Liver (tissue), 9 donors: Measurements from ENCODE around the gene CFAP54. TPM values are rescaled to one million over a fixed set of nuclear protein-coding genes. Genes with fewer than 3 reads are reported as not detected.

Experiments used
- DNase-seq: peaks from one replicate; pipeline ENCODE4 v3.0.0-alpha.2; 2017; ENCODE audit warnings: low spot score
- H3K27ac ChIP-seq, 2 donors: one replicate each; pipeline ENCODE4 v1.7.0; 2013; ENCODE audit warnings: inconsistent platforms in 2 of 2, low read length in 2 of 2, control low read depth in 1 of 2, low read depth in 1 of 2, mild to moderate bottlenecking in 1 of 2
- H3K27me3 ChIP-seq, 4 donors: one replicate each; pipeline versions ENCODE4 v1.6.1 to v1.7.0; 2013; ENCODE audit warnings: low read length in 3 of 4, inconsistent platforms in 1 of 4, mild to moderate bottlenecking in 1 of 4, moderate library complexity in 1 of 4; ENCODE audit not compliant: control insufficient read depth in 4 of 4, insufficient read depth in 4 of 4
- H3K36me3 ChIP-seq, 4 donors: one replicate each; pipeline versions ENCODE4 v1.6.1 to v1.7.0; 2013; ENCODE audit warnings: low read length in 3 of 4, mild to moderate bottlenecking in 3 of 4, low read depth in 1 of 4, moderate library complexity in 1 of 4; ENCODE audit not compliant: control insufficient read depth in 4 of 4, insufficient read depth in 3 of 4
- H3K4me1 ChIP-seq, 4 donors: one replicate each; pipeline versions ENCODE4 v1.6.1 to v1.7.0; 2013; ENCODE audit warnings: low read length in 3 of 4, mild to moderate bottlenecking in 3 of 4, moderate library complexity in 1 of 4; ENCODE audit not compliant: control insufficient read depth in 4 of 4, insufficient read depth in 4 of 4
- H3K4me3 ChIP-seq, 3 donors: one replicate each; pipeline versions ENCODE4 v1.6.1 to v1.7.0; 2013; ENCODE audit warnings: low read length in 3 of 3, control low read depth in 1 of 3, low read depth in 1 of 3, mild to moderate bottlenecking in 1 of 3
- H3K9ac ChIP-seq, 2 donors: one replicate each; pipeline ENCODE4 v1.7.0; 2013; ENCODE audit warnings: low read length in 2 of 2, mild to moderate bottlenecking in 2 of 2, moderate library complexity in 2 of 2, control low read depth in 1 of 2, low read depth in 1 of 2
- H3K9me3 ChIP-seq, 4 donors: one replicate each; pipeline versions ENCODE4 v1.6.1 to v1.7.0; 2013; ENCODE audit warnings: low read length in 3 of 4; ENCODE audit not compliant: control insufficient read depth in 4 of 4
- ATF3 ChIP-seq: IDR thresholded peaks from 2 replicates; pipeline ENCODE4 v1.6.1; 2016; ENCODE audit warnings: antibody characterized with exemption
- EGR1 ChIP-seq, 2 donors: IDR thresholded peaks; 2 replicates each; pipeline ENCODE4 v1.6.1; 2016 to 2018; ENCODE audit warnings: antibody characterized with exemption in 2 of 2, low read depth in 2 of 2
- FOXA1 ChIP-seq: IDR thresholded peaks from 2 replicates; pipeline ENCODE4 v1.6.1; 2016; ENCODE audit warnings: antibody characterized with exemption
- FOXA2 ChIP-seq: IDR thresholded peaks from 2 replicates; pipeline ENCODE4 v1.6.1; 2016; ENCODE audit warnings: antibody characterized with exemption
- GABPA ChIP-seq, 2 donors: IDR thresholded peaks in 1 of 2; conservative IDR thresholded peaks in 1 of 2; 2 replicates each; pipeline ENCODE4 v1.6.1; 2016; ENCODE audit warnings: antibody characterized with exemption in 2 of 2, mild to moderate bottlenecking in 1 of 2, moderate library complexity in 1 of 2
- HNF4A ChIP-seq, 2 donors: conservative IDR thresholded peaks; 2 replicates each; pipeline ENCODE4 v1.6.1; 2016; ENCODE audit warnings: antibody characterized with exemption in 2 of 2, mild to moderate bottlenecking in 2 of 2
- HNF4G ChIP-seq: IDR thresholded peaks from 2 replicates; pipeline ENCODE4 v1.6.1; 2016; ENCODE audit warnings: antibody characterized with exemption
- JUND ChIP-seq, 2 donors: IDR thresholded peaks; 2 replicates each; pipeline ENCODE4 v1.6.1; 2016; ENCODE audit warnings: antibody characterized with exemption in 2 of 2
- NR2F2 ChIP-seq: IDR thresholded peaks from 2 replicates; pipeline ENCODE4 v1.6.1; 2016; ENCODE audit warnings: antibody characterized with exemption
- RAD21 ChIP-seq, 2 donors: IDR thresholded peaks; 2 replicates each; pipeline ENCODE4 v1.6.1; 2016; ENCODE audit warnings: antibody characterized with exemption in 2 of 2, mild to moderate bottlenecking in 2 of 2
- REST ChIP-seq: IDR thresholded peaks from 2 replicates; pipeline ENCODE4 v1.6.1; 2016; ENCODE audit warnings: antibody characterized with exemption, mild to moderate bottlenecking
- RXRA ChIP-seq, 2 donors: IDR thresholded peaks; 2 replicates each; pipeline ENCODE4 v1.6.1; 2017 to 2018; ENCODE audit warnings: antibody characterized with exemption in 2 of 2, mild to moderate bottlenecking in 1 of 2
- SP1 ChIP-seq: IDR thresholded peaks from 2 replicates; pipeline ENCODE4 v1.6.1; 2018; ENCODE audit warnings: antibody characterized with exemption, mild to moderate bottlenecking
- TAF1 ChIP-seq: conservative IDR thresholded peaks from 2 replicates; pipeline ENCODE4 v1.6.1; 2016; ENCODE audit warnings: antibody characterized with exemption, mild to moderate bottlenecking
- ZBTB33 ChIP-seq: IDR thresholded peaks from 2 replicates; pipeline ENCODE4 v1.6.1; 2016; ENCODE audit warnings: antibody characterized with exemption
- WGBS: extraction: QIAGEN DNeasy Blood & Tissue Kit; methylation state at CpG from one replicate; pipeline ENCODE4 v1.1.7; 2013; 5-methylcytosine and 5-hydroxymethylcytosine counted together
- polyA plus RNA-seq, 2 donors: library from polyadenylated mRNA; stranded (reverse) in 1 of 2; unstranded in 1 of 2; fragments of 200-250 nt in 1 of 2; fragments of >200 nt in 1 of 2; fragmentation: Nextera tagmentation in 1 of 2; extraction: Ambion mirVana in 1 of 2; gene quantifications; one replicate each; pipeline versions ENCODE4 v1.2.1 to v1.2.3, GENCODE V29; 2013 to 2015
- total RNA-seq, 2 donors: library from RNA; depleted of rRNA; stranded (reverse); fragments of >200 nt; gene quantifications; one replicate each; pipeline ENCODE4 v1.2.3, GENCODE V29; 2014
- TF ChIP-seq, protein P1 (sequence below): fragments of 150-350 bp; IDR thresholded peaks from 2 replicates; pipeline ENCODE4 v1.5.1; 2017; ENCODE audit warnings: improper control_type of control experiment, low read depth, low read length; ENCODE audit not compliant: missing input control
- TF ChIP-seq, protein P2 (sequence below): IDR thresholded peaks from 2 replicates; pipeline ENCODE4 v1.6.1; 2016; ENCODE audit warnings: antibody characterized with exemption
- donor health status: healthy.
- donor health status: healthy.
- donor health status: healthy.
- donor health status: healthy.
- donor health status: healthy.

The CFAP54 gene
- total and polyA plus RNA-seq, 4 donors = 0.01 to 0.19 (median 0.15) TPM

GRCh38 chr12:96829354-96829753 is 340.0 kb downstream of the CFAP54 start:
- no peaks in the 10 kb centered on the region for H3K4me1 ChIP-seq
- no peak for DNase-seq
- no peak overlapping the region for H3K4me3 ChIP-seq
- no peak overlapping the region for H3K9ac ChIP-seq
- TF ChIP-seq EGR1 (IDR thresholded peaks at IDR 0.05; ENCODE audit: low read depth in 2 of 2) = no peak
- TF ChIP-seq NR2F2 = no peak
- TF ChIP-seq REST = no peak
- no peak for TF ChIP-seq GABPA (IDR thresholded peaks at IDR 0.05 in 1 of 2, conservative IDR thresholded peaks at IDR 0.05 in 1 of 2)
- no peak for TF ChIP-seq ATF3
- TF ChIP-seq RAD21 (IDR thresholded peaks at IDR 0.05) = no peak
- TF ChIP-seq HNF4A (conservative IDR thresholded peaks at IDR 0.05) = no peak
- no peak for TF ChIP-seq RXRA (IDR thresholded peaks at IDR 0.05)
- TF ChIP-seq, protein P1, sequence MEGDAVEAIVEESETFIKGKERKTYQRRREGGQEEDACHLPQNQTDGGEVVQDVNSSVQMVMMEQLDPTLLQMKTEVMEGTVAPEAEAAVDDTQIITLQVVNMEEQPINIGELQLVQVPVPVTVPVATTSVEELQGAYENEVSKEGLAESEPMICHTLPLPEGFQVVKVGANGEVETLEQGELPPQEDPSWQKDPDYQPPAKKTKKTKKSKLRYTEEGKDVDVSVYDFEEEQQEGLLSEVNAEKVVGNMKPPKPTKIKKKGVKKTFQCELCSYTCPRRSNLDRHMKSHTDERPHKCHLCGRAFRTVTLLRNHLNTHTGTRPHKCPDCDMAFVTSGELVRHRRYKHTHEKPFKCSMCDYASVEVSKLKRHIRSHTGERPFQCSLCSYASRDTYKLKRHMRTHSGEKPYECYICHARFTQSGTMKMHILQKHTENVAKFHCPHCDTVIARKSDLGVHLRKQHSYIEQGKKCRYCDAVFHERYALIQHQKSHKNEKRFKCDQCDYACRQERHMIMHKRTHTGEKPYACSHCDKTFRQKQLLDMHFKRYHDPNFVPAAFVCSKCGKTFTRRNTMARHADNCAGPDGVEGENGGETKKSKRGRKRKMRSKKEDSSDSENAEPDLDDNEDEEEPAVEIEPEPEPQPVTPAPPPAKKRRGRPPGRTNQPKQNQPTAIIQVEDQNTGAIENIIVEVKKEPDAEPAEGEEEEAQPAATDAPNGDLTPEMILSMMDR = no peak
- TF ChIP-seq FOXA1 = no peak
- TF ChIP-seq FOXA2 = no peak
- no peak for TF ChIP-seq ZBTB33
- no peak for TF ChIP-seq HNF4G
- TF ChIP-seq JUND (IDR thresholded peaks at IDR 0.05) = no peak
- no peak overlapping the region for H3K27ac ChIP-seq
- no peaks in the 10 kb centered on the region for H3K36me3 ChIP-seq
- no peaks in the 10 kb centered on the region for H3K9me3 ChIP-seq
- WGBS = 88% methylated on average over 3 of the region's 3 CpGs
- H3K27me3 ChIP-seq = no peaks in the 10 kb centered on the region

GRCh38 chr12:96831346-96831745 is 342.0 kb downstream of the CFAP54 start:
- Histone ChIP-seq H3K9ac (no peak overlapping the region), H3K4me3 (no peak overlapping the region), H3K36me3 (no peaks in the 10 kb centered on the region), H3K27ac (no peak overlapping the region), H3K4me1 (no peaks in the 10 kb centered on the region), H3K27me3 (no peaks in the 10 kb centered on the region), H3K9me3 (no peaks in the 10 kb centered on the region)
- TF ChIP-seq RAD21 (IDR thresholded peaks at IDR 0.05) = no peak
- TF ChIP-seq, protein P2, sequence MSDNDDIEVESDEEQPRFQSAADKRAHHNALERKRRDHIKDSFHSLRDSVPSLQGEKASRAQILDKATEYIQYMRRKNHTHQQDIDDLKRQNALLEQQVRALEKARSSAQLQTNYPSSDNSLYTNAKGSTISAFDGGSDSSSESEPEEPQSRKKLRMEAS = no peak
- TF ChIP-seq SP1 = no peak
- no peak for TF ChIP-seq FOXA2
- no peak for TF ChIP-seq HNF4G
- TF ChIP-seq RXRA (IDR thresholded peaks at IDR 0.05) = no peak
- no peak for TF ChIP-seq GABPA (IDR thresholded peaks at IDR 0.05 in 1 of 2, conservative IDR thresholded peaks at IDR 0.05 in 1 of 2)
- no peak for TF ChIP-seq TAF1
- TF ChIP-seq EGR1 (IDR thresholded peaks at IDR 0.05; ENCODE audit: low read depth in 2 of 2) = no peak
- DNase-seq = no peak
- WGBS = 79% methylated on average over 1 of the region's 1 CpG
